Activated CD8-positive, alpha-beta memory T cell treated with anti-CD3 and anti-CD28 coated beads, Interleukin-2, amount 50 U/mL, for 1 hour (primary cell): Measurements from ENCODE around the gene IGFN1.
A peak's percentile ranks its signal among the peaks of the same experiment; 100 is the strongest.
"Not testable (repeated sequence)": the region's sequence is repeated elsewhere in the genome, so short reads cannot be mapped to it uniquely, and the experiment has no call there.

Experiments
- DNase-seq: peaks from one replicate; pipeline ENCODE4 v3.0.0-alpha.2; 2020; ENCODE audit errors: extremely low read depth

The IGFN1 gene

DNA sequence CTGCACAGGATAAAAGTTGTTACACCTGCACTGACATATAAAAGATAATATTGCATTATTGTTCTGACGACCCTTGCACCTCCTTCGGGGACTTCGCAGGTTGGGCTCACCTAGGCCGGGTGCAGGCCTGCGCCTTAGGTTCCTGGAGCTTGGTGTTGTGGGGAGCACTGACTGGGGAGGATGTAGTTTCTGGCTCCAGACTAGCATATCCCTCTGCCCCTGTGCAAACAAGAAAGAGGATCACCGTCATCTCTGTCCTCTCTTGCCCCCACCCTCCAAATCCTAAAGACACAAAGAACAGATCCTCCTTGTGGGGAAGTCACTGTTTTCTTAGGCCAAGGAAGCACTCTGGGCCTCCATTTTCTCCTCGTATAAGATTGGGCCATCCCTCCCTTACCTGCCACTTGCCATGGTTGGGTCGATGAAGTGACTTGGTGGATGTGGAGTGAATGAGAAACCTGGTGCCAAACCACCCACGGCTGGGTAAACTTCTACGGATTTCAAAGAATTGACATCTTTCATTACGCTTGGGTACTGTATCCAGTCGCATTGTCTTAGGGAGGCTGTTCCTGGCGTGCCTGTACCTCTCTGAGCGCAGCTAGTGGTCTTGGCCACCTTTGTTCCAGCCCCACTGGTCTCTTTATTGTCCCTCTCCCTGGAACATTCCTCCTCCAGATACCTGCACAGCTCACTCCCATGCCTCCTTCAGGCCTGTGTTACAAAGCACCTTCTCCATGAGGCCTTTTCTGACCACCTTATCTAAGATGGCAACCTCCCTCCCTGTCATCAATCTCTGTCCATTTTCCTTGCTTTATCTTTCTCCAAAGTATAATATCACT, 58.3 kb downstream of the IGFN1 start:
- DNase-seq, result no peak

GRCh38 chr1:201250326-201251011, 59.8 kb downstream of the IGFN1 start:
- no peak for DNase-seq

GRCh38 chr1:201251411-201251810, 60.8 kb downstream of the IGFN1 start:
- no peak for DNase-seq

- no peak for DNase-seq
These were observed 61.3 kb downstream of the IGFN1 start for GRCh38 chr1:201251851-201252430.

- DNase-seq, result no peak
These were observed 62.3 kb downstream of the IGFN1 start for GRCh38 chr1:201252944-201253371.

DNA sequence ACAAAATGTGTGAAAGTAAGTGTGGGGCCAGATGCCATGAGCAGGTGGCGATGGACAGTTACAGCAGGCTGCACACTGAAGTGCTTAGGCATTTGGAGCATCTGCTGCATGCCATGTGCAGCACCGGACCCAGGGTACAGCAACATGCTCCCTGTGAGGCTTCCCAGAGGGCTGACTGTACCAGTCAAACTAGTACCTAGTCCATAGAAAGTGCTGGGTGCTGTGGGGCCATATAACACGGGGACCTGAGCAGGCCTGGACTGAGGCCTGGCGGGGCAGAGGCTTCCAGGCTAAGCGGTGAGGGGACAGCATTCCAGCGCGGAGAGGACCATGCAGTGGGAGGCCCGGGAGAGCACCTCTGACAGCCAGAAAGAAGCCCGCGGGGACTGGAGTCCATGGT, 62.8 kb downstream of the IGFN1 start:
- no peak for DNase-seq

- no peak for DNase-seq
These were observed 63.4 kb downstream of the IGFN1 start for GRCh38 chr1:201253906-201254624.

DNA sequence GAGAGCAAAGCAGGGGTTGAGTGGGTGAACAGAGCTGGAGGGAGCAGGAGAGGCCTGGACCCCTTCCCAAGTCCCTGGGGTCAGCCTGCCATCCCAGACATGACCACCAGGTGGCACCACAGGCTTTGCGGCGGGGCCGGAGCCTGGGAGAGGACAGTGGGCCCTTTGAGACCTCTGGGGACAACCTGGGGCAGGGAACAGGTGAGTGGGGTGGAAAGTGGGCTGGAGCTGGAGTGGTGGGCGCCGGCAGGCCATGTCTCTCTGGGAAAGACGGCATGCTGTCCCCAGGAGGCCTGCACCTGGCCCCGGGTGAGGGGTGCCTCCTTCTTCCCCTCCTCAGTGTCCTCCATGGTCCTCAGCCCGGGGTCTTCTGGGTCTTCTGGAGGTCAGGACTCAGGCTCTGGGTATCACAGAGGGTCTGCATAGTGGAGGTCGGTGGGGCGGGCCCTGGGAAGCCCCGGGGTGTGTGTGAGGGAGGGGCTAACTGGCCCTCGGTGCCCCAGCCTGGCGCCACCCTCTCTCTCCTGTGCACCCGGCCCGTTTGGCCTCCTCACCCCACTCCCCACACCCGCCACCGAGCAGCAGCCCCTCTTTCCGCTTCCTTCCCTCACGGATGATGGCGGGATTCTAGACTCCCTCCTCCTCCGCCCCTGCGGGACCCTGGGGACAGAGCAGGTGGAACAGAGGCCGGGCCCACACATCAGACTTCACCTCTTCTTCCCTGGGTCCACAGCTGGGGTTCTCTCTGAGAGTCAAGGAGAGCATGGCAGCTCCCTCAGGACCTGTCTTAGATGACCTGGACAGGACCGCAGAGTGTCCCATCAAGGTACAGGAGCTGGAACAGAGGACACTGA, 64.2 kb downstream of the IGFN1 start:
- peak; percentile 4 for DNase-seq

- DNase-seq, result no peak
These were observed 65.1 kb downstream of the IGFN1 start for GRCh38 chr1:201255479-201256362.

DNA sequence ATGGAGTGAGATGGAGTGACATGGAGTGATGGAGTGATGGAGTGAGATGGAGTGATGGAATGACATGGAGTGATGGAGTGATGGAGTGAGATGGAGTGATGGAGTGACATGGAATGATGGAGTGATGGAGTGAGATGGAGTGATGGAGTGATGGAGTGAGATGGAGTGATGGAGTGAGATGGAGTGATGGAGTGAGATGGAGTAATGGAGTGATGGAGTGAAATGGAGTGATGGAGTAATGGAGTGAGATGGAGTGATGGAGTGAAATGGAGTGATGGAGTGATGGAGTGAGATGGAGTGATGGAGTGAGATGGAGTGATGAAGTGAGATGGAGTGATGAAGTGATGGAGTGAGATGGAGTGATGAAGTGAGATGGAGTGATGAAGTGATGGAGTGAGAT, 67.5 kb downstream of the IGFN1 start:
- not testable (repeated sequence) for DNase-seq

- DNase-seq, result no peak
These were observed 68.2 kb downstream of the IGFN1 start for GRCh38 chr1:201258763-201259230.

- DNase-seq, result no peak
These were observed 69.0 kb downstream of the IGFN1 start for GRCh38 chr1:201259476-201260235.

DNA sequence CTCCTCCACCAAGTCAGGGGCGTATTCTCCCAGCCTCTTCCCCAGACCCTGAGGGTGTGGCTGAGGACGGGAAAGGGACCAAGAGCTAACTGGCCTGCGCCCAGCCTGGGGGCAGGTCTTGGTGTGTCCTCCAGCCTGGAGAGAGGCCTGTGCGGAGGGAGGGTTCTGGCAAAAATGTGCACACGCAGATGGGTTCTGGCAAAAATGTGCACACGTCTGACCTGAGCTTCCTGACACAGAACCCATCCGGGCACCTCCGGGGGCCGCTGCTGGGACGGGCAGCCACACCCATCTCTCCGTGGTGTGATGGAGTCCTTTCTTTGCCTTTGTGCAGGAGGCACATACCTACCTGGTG, 69.6 kb downstream of the IGFN1 start:
- no peak for DNase-seq

DNA sequence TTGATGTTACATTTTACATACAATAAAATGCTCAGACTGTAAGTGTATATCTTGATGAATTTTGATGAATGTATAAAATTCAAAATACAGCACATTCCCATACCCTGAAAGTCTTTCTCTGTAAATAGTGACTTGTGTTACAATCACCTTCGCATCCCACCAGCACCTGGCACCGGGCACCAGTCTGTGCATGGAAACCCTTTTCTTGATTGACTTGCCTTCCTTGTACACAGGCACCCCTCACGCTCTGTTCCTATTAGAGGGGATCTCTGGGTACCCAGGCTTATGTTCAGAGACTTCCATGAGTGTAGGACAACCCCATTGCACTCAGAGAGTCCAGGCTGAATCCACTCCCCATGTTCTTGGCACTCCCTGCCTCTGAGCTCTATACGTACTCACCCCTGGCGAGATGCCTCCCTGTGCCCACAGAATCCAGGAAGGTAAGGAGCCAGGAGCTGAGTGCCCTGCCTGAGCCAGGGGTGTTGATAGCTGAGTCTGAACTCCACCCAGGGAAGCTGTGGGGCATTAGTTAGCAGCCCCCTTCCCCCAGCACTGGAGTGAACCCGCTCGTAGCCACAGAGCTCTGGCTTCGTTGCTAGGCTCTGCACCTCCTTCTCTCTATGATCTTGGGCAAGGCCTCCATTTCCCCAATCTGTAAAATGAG, 70.2 kb downstream of the IGFN1 start:
- DNase-seq, result no peak

GRCh38 chr1:201261771-201262547, 71.3 kb downstream of the IGFN1 start:
- DNase-seq, result no peak

- no peak for DNase-seq
These were observed 72.5 kb downstream of the IGFN1 start for GRCh38 chr1:201262963-201263608.

DNA sequence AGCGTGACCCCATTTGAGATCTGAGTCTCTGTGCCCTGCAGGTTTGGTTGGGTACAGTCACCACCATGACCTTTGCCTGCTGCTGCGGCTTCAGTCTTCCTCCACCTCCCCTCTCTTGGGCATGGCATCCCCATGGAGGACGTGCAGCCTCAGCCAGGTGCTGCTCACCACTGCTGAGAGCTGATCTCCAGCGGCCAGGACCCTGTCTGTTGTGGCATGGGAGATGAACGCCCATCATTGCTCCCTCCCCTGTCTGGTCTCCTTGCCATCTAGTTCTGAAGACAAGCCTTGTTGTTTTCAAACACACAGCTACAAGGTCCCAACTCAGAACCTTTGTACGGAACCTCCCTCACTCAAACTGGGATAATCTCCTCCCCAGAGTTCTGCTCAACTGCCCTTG, 73.4 kb downstream of the IGFN1 start:
- DNase-seq, result no peak

- DNase-seq, result no peak
These were observed 73.9 kb downstream of the IGFN1 start for GRCh38 chr1:201264554-201264953.
